ENCODE measurements around the gene SPACA6. TPM values are rescaled to one million over a fixed set of nuclear protein-coding genes. Genes with fewer than 3 reads are reported as not detected.

Gene SPACA6
- total and polyA plus RNA-seq, 9 of the 15 experiments (the other 6 are each of a cell fraction or from before 2014, with no cell fraction given): 1.3 to 17.3 (median 6.2) TPM

DNA sequence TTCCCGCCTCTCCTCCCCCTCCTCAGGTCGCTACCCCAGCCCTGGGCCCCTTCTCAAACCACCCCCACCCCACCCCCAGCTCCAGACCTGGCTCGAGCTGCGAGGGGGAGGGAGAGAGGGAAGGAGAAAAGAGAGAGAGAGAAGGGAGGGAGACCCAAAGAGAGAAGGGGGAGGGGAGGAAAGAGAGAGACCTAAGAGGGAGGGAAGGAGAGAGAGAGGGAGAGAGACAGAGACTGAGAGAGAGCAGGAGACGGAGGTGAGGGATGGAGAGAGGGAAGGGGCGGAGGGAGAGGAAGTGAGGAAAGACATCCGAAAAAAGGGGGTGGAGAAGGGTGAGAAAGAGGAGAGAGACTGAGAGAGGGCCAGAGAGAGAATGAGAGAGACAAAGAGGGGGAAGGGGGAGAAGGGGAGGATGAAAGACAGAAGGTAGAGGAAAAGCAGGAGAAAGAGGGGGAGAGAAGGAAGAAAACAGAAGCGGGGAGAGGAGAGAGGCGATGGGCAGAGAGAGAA is 2.0 kb upstream of the SPACA6 start (continued):
- TF ChIP-seq, protein P1, sequence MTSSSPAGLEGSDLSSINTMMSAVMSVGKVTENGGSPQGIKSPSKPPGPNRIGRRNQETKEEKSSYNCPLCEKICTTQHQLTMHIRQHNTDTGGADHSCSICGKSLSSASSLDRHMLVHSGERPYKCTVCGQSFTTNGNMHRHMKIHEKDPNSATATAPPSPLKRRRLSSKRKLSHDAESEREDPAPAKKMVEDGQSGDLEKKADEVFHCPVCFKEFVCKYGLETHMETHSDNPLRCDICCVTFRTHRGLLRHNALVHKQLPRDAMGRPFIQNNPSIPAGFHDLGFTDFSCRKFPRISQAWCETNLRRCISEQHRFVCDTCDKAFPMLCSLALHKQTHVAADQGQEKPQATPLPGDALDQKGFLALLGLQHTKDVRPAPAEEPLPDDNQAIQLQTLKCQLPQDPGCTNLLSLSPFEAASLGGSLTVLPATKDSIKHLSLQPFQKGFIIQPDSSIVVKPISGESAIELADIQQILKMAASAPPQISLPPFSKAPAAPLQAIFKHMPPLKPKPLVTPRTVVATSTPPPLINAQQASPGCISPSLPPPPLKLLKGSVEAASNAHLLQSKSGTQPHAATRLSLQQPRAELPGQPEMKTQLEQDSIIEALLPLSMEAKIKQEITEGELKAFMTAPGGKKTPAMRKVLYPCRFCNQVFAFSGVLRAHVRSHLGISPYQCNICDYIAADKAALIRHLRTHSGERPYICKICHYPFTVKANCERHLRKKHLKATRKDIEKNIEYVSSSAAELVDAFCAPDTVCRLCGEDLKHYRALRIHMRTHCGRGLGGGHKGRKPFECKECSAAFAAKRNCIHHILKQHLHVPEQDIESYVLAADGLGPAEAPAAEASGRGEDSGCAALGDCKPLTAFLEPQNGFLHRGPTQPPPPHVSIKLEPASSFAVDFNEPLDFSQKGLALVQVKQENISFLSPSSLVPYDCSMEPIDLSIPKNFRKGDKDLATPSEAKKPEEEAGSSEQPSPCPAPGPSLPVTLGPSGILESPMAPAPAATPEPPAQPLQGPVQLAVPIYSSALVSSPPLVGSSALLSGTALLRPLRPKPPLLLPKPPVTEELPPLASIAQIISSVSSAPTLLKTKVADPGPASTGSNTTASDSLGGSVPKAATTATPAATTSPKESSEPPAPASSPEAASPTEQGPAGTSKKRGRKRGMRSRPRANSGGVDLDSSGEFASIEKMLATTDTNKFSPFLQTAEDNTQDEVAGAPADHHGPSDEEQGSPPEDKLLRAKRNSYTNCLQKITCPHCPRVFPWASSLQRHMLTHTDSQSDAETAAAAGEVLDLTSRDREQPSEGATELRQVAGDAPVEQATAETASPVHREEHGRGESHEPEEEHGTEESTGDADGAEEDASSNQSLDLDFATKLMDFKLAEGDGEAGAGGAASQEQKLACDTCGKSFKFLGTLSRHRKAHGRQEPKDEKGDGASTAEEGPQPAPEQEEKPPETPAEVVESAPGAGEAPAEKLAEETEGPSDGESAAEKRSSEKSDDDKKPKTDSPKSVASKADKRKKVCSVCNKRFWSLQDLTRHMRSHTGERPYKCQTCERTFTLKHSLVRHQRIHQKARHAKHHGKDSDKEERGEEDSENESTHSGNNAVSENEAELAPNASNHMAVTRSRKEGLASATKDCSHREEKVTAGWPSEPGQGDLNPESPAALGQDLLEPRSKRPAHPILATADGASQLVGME (CRISPR knock-in tag; IDR thresholded peaks at IDR 0.05): no peak
- TF ChIP-seq, protein P2, sequence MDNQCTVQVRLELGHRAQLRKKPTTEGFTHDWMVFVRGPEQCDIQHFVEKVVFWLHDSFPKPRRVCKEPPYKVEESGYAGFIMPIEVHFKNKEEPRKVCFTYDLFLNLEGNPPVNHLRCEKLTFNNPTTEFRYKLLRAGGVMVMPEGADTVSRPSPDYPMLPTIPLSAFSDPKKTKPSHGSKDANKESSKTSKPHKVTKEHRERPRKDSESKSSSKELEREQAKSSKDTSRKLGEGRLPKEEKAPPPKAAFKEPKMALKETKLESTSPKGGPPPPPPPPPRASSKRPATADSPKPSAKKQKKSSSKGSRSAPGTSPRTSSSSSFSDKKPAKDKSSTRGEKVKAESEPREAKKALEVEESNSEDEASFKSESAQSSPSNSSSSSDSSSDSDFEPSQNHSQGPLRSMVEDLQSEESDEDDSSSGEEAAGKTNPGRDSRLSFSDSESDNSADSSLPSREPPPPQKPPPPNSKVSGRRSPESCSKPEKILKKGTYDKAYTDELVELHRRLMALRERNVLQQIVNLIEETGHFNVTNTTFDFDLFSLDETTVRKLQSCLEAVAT (IDR thresholded peaks at IDR 0.05): peak; percentile 86 to 93
- TF ChIP-seq MCM7 (IDR thresholded peaks at IDR 0.05) (peak in 1 of 2 experiments; percentile 61; a peak in 1 of 4 replicates), GABPA (tag; conservative IDR thresholded peaks at IDR 0.05; ENCODE audit: low read depth) (0 out of 2 replicates have a peak, but pooled peaks have one; percentile 9), IRF2 (CRISPR knock-in tag; IDR thresholded peaks at IDR 0.05) (no peak), ARID1B (IDR thresholded peaks at IDR 0.05) (peak; percentile 69), ZNF184 (CRISPR knock-in tag; IDR thresholded peaks at IDR 0.05) (no peak), DPF2 (IDR thresholded peaks at IDR 0.05) (peak; percentile 92), NFIC (IDR thresholded peaks at IDR 0.05) (peak; percentile 27; the same call in 1 of the 2 replicates), KLF16 (IDR thresholded peaks at IDR 0.05) (no peak), BHLHE40 (IDR thresholded peaks at IDR 0.05; ENCODE audit: low read length) (no peak), THRAP3 (IDR thresholded peaks at IDR 0.05; ENCODE audit: borderline replicate concordance) (peak; percentile 94), MTA1 (IDR thresholded peaks at IDR 0.05; ENCODE audit: borderline replicate concordance) (peak; percentile 91), NFYB (IDR thresholded peaks at IDR 0.05; ENCODE audit: extremely low read depth, insufficient read length) (no peak), RFX1 (IDR thresholded peaks at IDR 0.05) (no peak), NCOR1 (IDR thresholded peaks at IDR 0.05) (peak; percentile 38; the same call in 1 of the 2 replicates)
- TF ChIP-seq, protein P3, sequence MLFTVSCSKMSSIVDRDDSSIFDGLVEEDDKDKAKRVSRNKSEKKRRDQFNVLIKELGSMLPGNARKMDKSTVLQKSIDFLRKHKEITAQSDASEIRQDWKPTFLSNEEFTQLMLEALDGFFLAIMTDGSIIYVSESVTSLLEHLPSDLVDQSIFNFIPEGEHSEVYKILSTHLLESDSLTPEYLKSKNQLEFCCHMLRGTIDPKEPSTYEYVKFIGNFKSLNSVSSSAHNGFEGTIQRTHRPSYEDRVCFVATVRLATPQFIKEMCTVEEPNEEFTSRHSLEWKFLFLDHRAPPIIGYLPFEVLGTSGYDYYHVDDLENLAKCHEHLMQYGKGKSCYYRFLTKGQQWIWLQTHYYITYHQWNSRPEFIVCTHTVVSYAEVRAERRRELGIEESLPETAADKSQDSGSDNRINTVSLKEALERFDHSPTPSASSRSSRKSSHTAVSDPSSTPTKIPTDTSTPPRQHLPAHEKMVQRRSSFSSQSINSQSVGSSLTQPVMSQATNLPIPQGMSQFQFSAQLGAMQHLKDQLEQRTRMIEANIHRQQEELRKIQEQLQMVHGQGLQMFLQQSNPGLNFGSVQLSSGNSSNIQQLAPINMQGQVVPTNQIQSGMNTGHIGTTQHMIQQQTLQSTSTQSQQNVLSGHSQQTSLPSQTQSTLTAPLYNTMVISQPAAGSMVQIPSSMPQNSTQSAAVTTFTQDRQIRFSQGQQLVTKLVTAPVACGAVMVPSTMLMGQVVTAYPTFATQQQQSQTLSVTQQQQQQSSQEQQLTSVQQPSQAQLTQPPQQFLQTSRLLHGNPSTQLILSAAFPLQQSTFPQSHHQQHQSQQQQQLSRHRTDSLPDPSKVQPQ (CRISPR knock-in tag; IDR thresholded peaks at IDR 0.05; ENCODE audit: borderline replicate concordance): no peak
- TF ChIP-seq, protein P4, sequence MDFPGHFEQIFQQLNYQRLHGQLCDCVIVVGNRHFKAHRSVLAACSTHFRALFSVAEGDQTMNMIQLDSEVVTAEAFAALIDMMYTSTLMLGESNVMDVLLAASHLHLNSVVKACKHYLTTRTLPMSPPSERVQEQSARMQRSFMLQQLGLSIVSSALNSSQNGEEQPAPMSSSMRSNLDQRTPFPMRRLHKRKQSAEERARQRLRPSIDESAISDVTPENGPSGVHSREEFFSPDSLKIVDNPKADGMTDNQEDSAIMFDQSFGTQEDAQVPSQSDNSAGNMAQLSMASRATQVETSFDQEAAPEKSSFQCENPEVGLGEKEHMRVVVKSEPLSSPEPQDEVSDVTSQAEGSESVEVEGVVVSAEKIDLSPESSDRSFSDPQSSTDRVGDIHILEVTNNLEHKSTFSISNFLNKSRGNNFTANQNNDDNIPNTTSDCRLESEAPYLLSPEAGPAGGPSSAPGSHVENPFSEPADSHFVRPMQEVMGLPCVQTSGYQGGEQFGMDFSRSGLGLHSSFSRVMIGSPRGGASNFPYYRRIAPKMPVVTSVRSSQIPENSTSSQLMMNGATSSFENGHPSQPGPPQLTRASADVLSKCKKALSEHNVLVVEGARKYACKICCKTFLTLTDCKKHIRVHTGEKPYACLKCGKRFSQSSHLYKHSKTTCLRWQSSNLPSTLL (IDR thresholded peaks at IDR 0.05): peak; percentile 66; the same call in 1 of the 2 replicates
